Activated naive CD8-positive, alpha-beta T cell treated with anti-CD3 and anti-CD28 coated beads for 36 hours (primary cell): ENCODE data around the gene NBPF1. TPM values are rescaled to one million over a fixed set of nuclear protein-coding genes. Genes with fewer than 3 reads are reported as not detected.

Experiments
- total RNA-seq, 2 experiments: library from RNA; stranded (reverse); gene quantifications; one replicate each; pipeline ENCODE4 v1.2.3, GENCODE V29; 2021

NBPF1 gene
- total RNA-seq, 2 experiments from 2014 or later = 5.5 to 5.6 TPM

Other genes starting within 250 kb of the NBPF1 start
- 100 to 1,000 TPM; 190 to 196 TPM for gene SZRD1, start 246.3 kb downstream of the NBPF1 start, total RNA-seq
- gene SPATA21, start 176.1 kb downstream of the NBPF1 start, total RNA-seq = not detected
- 10 to 100 TPM; 52.5 to 54.9 TPM for gene NECAP2, start 172.8 kb downstream of the NBPF1 start, total RNA-seq
- 100 to 1,000 TPM; 874 to 961 TPM for gene RNU1-1, start 99.3 kb downstream of the NBPF1 start, total RNA-seq
- gene RNU1-3, start 53.4 kb upstream of the NBPF1 start, total RNA-seq = 100 to 1,000 TPM; 874 to 961 TPM
- 100 to 1,000 TPM; 874 to 961 TPM for gene RNU1-4, start 127.0 kb upstream of the NBPF1 start, total RNA-seq